Coronary artery (tissue), 2 donors: Measurements from ENCODE around the gene NOCT.
"Not testable (repeated sequence)": the region's sequence is repeated elsewhere in the genome, so short reads cannot be mapped to it uniquely, and the experiment has no call there.

ENCODE experiments used
- DNase-seq: peaks from one replicate; pipeline ENCODE4 v3.0.0-alpha.2; 2017; ENCODE audit warnings: low spot score
- H3K27ac ChIP-seq, 2 donors: fragments of 200-600 bp; sonication (generic); one replicate each; pipeline ENCODE4 v1.5.1; 2016 to 2019
- H3K4me3 ChIP-seq: fragments of 200-600 bp; sonication (generic); 2 replicates; pipeline ENCODE4 v1.5.1; 2016; ENCODE audit warnings: mild to moderate bottlenecking, moderate library complexity
- CTCF ChIP-seq: fragments of 200-600 bp; sonication (generic); IDR thresholded peaks from one replicate; pipeline ENCODE4 v1.5.1; 2019; ENCODE audit warnings: antibody characterized with exemption

Gene NOCT

GRCh38 chr4:139044291-139044690, 28.7 kb downstream of the NOCT start:
- Histone ChIP-seq H3K4me3 (no peak overlapping the region), H3K27ac (no peak overlapping the region)
- no peak for TF ChIP-seq CTCF
- DNase-seq, result no peak

- no peak for DNase-seq
- Histone ChIP-seq H3K27ac (no peak overlapping the region), H3K4me3 (no peak overlapping the region)
- TF ChIP-seq CTCF, result no peak
Observed at GRCh38 chr4:139048026-139048425, 32.4 kb downstream of the NOCT start.

GRCh38 chr4:139050446-139050845, 34.9 kb downstream of the NOCT start:
- DNase-seq, result no peak
- no peak for TF ChIP-seq CTCF
- H3K27ac ChIP-seq, result no peak overlapping the region
- no peak overlapping the region for H3K4me3 ChIP-seq

- no peak for DNase-seq
- Histone ChIP-seq H3K27ac (no peak overlapping the region), H3K4me3 (no peak overlapping the region)
- no peak for TF ChIP-seq CTCF
Observed at GRCh38 chr4:139053909-139054308, 38.3 kb downstream of the NOCT start.

- no peak overlapping the region for H3K4me3 ChIP-seq
- no peak for TF ChIP-seq CTCF
- no peak for DNase-seq
- no peak overlapping the region for H3K27ac ChIP-seq
Observed at GRCh38 chr4:139054791-139055505, 39.4 kb downstream of the NOCT start.

GRCh38 chr4:139059026-139059425, 43.4 kb downstream of the NOCT start:
- H3K27ac ChIP-seq, H3K4me3 ChIP-seq, DNase-seq: not testable (repeated sequence)

GRCh38 chr4:139060591-139060990, 45.0 kb downstream of the NOCT start:
- no peak for DNase-seq
- no peak overlapping the region for H3K27ac ChIP-seq
- no peak for TF ChIP-seq CTCF
- no peak overlapping the region for H3K4me3 ChIP-seq
